NB4 (cell line): ENCODE data around the gene ANXA9.

Source experiments
- POLR2A ChIP-seq: IDR thresholded peaks from 2 replicates; pipeline ENCODE4 v1.6.1; 2011; ENCODE audit warnings: mild to moderate bottlenecking; ENCODE audit not compliant: insufficient read length; ENCODE audit errors: extremely low read depth
- TF ChIP-seq, protein P1 (sequence below): IDR thresholded peaks from one replicate; pipeline ENCODE4 v1.5.1; 2012; ENCODE audit warnings: low read depth, low read length

DNA sequence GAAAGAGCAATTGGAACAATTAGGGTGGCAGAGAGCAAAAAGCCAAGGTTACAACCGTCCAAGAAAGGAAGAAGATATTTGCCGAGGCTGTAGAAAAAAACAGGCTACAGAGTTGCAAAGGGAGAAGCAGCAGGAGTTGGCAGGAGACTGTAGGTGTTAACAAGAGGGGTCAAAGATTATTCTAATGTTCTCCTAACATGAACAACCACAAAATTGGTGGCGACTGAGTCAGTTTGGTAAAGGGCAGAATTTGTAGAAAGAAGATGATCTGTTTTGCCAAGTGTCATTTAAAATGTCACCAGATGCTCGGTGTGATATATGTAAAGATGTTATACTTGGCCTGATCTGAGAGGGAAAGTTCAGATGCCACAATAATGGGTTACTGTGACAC, 25.8 kb downstream of the ANXA9 start:
- TF ChIP-seq, protein P1, sequence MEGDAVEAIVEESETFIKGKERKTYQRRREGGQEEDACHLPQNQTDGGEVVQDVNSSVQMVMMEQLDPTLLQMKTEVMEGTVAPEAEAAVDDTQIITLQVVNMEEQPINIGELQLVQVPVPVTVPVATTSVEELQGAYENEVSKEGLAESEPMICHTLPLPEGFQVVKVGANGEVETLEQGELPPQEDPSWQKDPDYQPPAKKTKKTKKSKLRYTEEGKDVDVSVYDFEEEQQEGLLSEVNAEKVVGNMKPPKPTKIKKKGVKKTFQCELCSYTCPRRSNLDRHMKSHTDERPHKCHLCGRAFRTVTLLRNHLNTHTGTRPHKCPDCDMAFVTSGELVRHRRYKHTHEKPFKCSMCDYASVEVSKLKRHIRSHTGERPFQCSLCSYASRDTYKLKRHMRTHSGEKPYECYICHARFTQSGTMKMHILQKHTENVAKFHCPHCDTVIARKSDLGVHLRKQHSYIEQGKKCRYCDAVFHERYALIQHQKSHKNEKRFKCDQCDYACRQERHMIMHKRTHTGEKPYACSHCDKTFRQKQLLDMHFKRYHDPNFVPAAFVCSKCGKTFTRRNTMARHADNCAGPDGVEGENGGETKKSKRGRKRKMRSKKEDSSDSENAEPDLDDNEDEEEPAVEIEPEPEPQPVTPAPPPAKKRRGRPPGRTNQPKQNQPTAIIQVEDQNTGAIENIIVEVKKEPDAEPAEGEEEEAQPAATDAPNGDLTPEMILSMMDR: no peak
- TF ChIP-seq POLR2A: no peak
